PC-9 (cell line): ENCODE results near the gene CKAP4. TPM values are rescaled to one million over a fixed set of nuclear protein-coding genes. Genes with fewer than 3 reads are reported as not detected.

ENCODE experiments used
- BruUV-seq: library from RNA; stranded (reverse); fragments of 400-500 nt; replicated peaks from 2 replicates; lab custom pipeline; 2021; lab: Mats Ljungman, UMichigan
- CTCF ChIA-PET: fragments of 300-600 bp; sonication (Branson Sonifier 250); formaldehyde crosslinking; loops from one replicate; lab custom pipeline; 2022; ENCODE audit warnings: antibody characterized with exemption; lab: Charles Lee
- POLR2A ChIA-PET: fragments of 300-600 bp; sonication (Branson Sonifier 250); formaldehyde crosslinking; loops from one replicate; lab custom pipeline; 2022; ENCODE audit warnings: antibody characterized with exemption; ENCODE audit not compliant: unreplicated experiment; lab: Charles Lee
- DNase-seq, 2 experiments: peaks; one replicate each; pipeline versions ENCODE4 v3.0.0 to v3.0.0-alpha.2; 2015 to 2022; ENCODE audit warnings: mixed read lengths in 1 of 2
- H2AFZ ChIP-seq: fragments of 200-600 bp; sonication (generic); 2 replicates; pipeline ENCODE4 v1.8.1; 2017; ENCODE audit warnings: antibody characterized with exemption
- H3F3A ChIP-seq: fragments of 200-600 bp; sonication (generic); 2 replicates; pipeline ENCODE4 v1.8.1; 2017; ENCODE audit warnings: antibody characterized with exemption, mild to moderate bottlenecking, low read depth; ENCODE audit not compliant: insufficient read depth
- H3K27ac ChIP-seq: fragments of 200-600 bp; sonication (generic); 2 replicates; pipeline ENCODE4 v1.6.1; 2016; ENCODE audit warnings: mixed run types
- H3K27me3 ChIP-seq: fragments of 200-600 bp; sonication (generic); 2 replicates; pipeline ENCODE4 v1.6.1; 2016; ENCODE audit warnings: low read depth, mixed run types; ENCODE audit not compliant: insufficient read depth
- H3K36me3 ChIP-seq: fragments of 200-600 bp; sonication (generic); 2 replicates; pipeline ENCODE4 v1.6.1; 2016; ENCODE audit warnings: low read depth, mixed run types
- H3K4me1 ChIP-seq: fragments of 200-600 bp; sonication (generic); replicated peaks from 2 replicates; pipeline ENCODE4 v1.6.1; 2016; ENCODE audit warnings: mixed run types; ENCODE audit not compliant: insufficient read depth
- H3K4me2 ChIP-seq: fragments of 200-600 bp; sonication (generic); 2 replicates; pipeline ENCODE4 v1.6.1; 2017; ENCODE audit warnings: mixed run types
- H3K4me3 ChIP-seq: fragments of 200-600 bp; sonication (generic); 2 replicates; pipeline ENCODE4 v1.6.1; 2016; ENCODE audit warnings: mixed run types
- H3K79me2 ChIP-seq: fragments of 200-600 bp; sonication (generic); 2 replicates; pipeline ENCODE4 v1.6.1; 2017; ENCODE audit warnings: low read depth, mixed run types
- H3K9me2 ChIP-seq: fragments of 200-600 bp; sonication (generic); 2 replicates; pipeline ENCODE4 v1.8.1; 2017; ENCODE audit warnings: mild to moderate bottlenecking; ENCODE audit not compliant: insufficient read depth
- H3K9me3 ChIP-seq: fragments of 200-600 bp; sonication (generic); 2 replicates; pipeline ENCODE4 v1.8.1; 2016; ENCODE audit warnings: low read depth; ENCODE audit not compliant: insufficient read depth
- H4K20me1 ChIP-seq: fragments of 200-600 bp; sonication (generic); 2 replicates; pipeline ENCODE4 v1.8.1; 2017; ENCODE audit not compliant: insufficient read depth
- EZH2 ChIP-seq: fragments of 200-600 bp; sonication (generic); IDR thresholded peaks from 2 replicates; pipeline ENCODE4 v1.8.0; 2017; ENCODE audit warnings: antibody characterized with exemption, low read depth
- intact Hi-C: fragments of 100-400 bp; cut with micrococcal nuclease; formaldehyde crosslinking; loops from one replicate; pipeline ENCODE4 v1.10.0; 2022; ENCODE audit not compliant: unreplicated experiment
- total RNA-seq: library from RNA; stranded (reverse); gene quantifications from 2 replicates; pipeline ENCODE4 v1.2.3, GENCODE V29; 2021
- TF ChIP-seq, protein P1 (sequence below): fragments of 200-600 bp; sonication (generic); conservative IDR thresholded peaks from 2 replicates; pipeline ENCODE4 v1.6.1; 2017; ENCODE audit warnings: mixed run types, antibody characterized with exemption, mild to moderate bottlenecking, moderate library complexity

Gene CKAP4
- total RNA-seq, 1 experiment from 2014 or later: 81.5 TPM

DNA sequence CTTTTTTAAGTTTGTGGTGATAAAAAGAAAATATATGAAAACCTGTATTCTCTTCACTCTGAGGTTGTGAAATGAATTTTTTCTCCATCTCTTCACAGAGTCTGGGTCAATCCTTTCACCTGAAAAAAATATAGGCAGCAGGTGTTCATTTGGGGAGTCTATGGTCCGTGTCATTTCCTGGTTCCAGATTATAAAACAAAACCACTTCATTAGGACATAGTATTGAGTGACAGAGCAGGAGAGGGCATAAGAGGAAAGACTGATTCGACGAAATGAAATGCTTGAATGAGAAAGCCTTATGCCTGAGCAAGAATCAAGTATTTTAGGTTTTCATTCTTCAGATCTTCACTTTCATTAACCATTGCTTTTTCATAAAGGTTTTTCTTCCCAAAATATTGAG lies 57.2 kb downstream of the CKAP4 start:
- H3K27me3 ChIP-seq: peaks cover 18% of the 10 kb centered on the region; the same call in 1 of the 2 replicates
- no peak overlapping the region for H2AFZ ChIP-seq
- no peaks in the 10 kb centered on the region for H3K9me3 ChIP-seq
- H3F3A ChIP-seq: no peaks in the 10 kb centered on the region
- H3K36me3 ChIP-seq: no peaks in the 10 kb centered on the region
- H3K4me1 ChIP-seq: no peaks in the 10 kb centered on the region
- intact Hi-C loops: no loop called here
- DNase-seq: no peak
- no peaks in the 10 kb centered on the region; the same call in 1 of the 2 replicates for H4K20me1 ChIP-seq
- ChIA-PET CTCF (no interaction called here), POLR2A (no interaction called here)
- no peak overlapping the region for H3K27ac ChIP-seq
- no peaks in the 10 kb centered on the region for H3K9me2 ChIP-seq
- no peak overlapping the region for H3K4me2 ChIP-seq
- TF ChIP-seq EZH2: no peak
- TF ChIP-seq, protein P1, sequence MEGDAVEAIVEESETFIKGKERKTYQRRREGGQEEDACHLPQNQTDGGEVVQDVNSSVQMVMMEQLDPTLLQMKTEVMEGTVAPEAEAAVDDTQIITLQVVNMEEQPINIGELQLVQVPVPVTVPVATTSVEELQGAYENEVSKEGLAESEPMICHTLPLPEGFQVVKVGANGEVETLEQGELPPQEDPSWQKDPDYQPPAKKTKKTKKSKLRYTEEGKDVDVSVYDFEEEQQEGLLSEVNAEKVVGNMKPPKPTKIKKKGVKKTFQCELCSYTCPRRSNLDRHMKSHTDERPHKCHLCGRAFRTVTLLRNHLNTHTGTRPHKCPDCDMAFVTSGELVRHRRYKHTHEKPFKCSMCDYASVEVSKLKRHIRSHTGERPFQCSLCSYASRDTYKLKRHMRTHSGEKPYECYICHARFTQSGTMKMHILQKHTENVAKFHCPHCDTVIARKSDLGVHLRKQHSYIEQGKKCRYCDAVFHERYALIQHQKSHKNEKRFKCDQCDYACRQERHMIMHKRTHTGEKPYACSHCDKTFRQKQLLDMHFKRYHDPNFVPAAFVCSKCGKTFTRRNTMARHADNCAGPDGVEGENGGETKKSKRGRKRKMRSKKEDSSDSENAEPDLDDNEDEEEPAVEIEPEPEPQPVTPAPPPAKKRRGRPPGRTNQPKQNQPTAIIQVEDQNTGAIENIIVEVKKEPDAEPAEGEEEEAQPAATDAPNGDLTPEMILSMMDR: no peak
- no TSS peak for BruUV-seq
- no peak overlapping the region for H3K4me3 ChIP-seq
- no peaks in the 10 kb centered on the region for H3K79me2 ChIP-seq

DNA sequence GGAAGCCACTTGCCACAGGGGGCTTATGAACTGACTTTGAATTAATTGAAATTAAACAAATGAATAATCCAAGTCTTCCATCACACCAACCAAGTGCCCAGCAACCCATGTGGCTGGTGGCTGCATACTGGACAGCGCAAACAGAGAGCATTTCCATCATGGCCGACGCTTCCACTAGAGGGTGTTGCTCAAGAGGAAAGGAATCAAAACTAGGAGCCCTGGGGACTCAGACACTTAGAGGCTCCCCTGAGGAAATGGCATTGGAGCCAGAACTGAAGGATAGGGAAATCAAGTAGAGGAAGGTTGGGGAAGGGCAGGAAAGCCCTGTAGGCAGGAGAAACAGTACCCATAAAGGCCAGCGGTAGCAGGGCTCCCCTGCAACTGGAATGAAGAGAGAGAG lies 58.5 kb downstream of the CKAP4 start:
- Histone ChIP-seq H3K36me3 (no peaks in the 10 kb centered on the region), H3K9me2 (no peaks in the 10 kb centered on the region), H3F3A (no peaks in the 10 kb centered on the region), H3K27me3 (peaks cover 18% of the 10 kb centered on the region; the same call in 1 of the 2 replicates), H2AFZ (no peak overlapping the region), H3K79me2 (no peaks in the 10 kb centered on the region), H4K20me1 (no peaks in the 10 kb centered on the region; the same call in 1 of the 2 replicates), H3K4me1 (no peaks in the 10 kb centered on the region), H3K4me2 (no peak overlapping the region), H3K27ac (no peak overlapping the region), H3K9me3 (no peaks in the 10 kb centered on the region), H3K4me3 (no peak overlapping the region)
- intact Hi-C loops: no loop called here
- ChIA-PET CTCF (no interaction called here), POLR2A (no interaction called here)
- TF ChIP-seq, protein P1: no peak
- no peak for TF ChIP-seq EZH2
- no peak for DNase-seq
- BruUV-seq: no TSS peak

DNA sequence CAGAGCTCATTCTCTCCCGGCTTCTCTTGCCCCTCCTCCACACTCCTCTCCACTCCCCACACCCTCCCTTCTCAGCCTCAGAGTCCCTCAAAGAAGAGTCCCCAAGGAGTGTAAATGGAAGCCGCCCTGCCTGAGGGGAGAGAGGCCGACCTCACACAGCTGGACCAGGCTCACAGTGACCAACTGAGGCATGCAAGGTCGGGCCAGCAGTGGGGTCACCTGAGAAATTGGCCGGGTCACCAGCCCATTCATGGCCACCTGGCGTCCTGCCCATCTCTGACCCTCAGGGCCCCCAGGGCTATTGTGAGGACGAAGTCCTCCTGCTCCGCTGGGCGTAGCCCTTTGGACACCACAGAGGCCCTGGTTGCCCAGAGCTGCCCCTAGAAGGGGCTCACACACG lies 59.6 kb downstream of the CKAP4 start:
- H3K4me2 ChIP-seq: no peak overlapping the region
- no peaks in the 10 kb centered on the region for H3K9me3 ChIP-seq
- H2AFZ ChIP-seq: no peak overlapping the region
- CTCF ChIA-PET: no interaction called here
- DNase-seq: no peak
- H4K20me1 ChIP-seq: no peaks in the 10 kb centered on the region; the same call in 1 of the 2 replicates
- H3K36me3 ChIP-seq: no peaks in the 10 kb centered on the region
- no peaks in the 10 kb centered on the region for H3K79me2 ChIP-seq
- H3K9me2 ChIP-seq: no peaks in the 10 kb centered on the region
- H3K4me3 ChIP-seq: no peak overlapping the region
- no peaks in the 10 kb centered on the region for H3K4me1 ChIP-seq
- TF ChIP-seq EZH2: no peak
- TF ChIP-seq, protein P1: no peak
- no peaks in the 10 kb centered on the region for H3F3A ChIP-seq
- BruUV-seq: no TSS peak
- peaks cover 18% of the 10 kb centered on the region; the same call in 1 of the 2 replicates for H3K27me3 ChIP-seq
- intact Hi-C loops: no loop called here
- POLR2A ChIA-PET: no interaction called here
- H3K27ac ChIP-seq: no peak overlapping the region

Other genes starting within 250 kb of the CKAP4 start
- 7.9 and 8.3 TPM in 2 replicates for gene NUAK1, start 109.1 kb downstream of the CKAP4 start, total RNA-seq
- 34.6 and 35.1 TPM in 2 replicates for gene TCP11L2, start 54.7 kb upstream of the CKAP4 start, total RNA-seq
- gene POLR3B, start 109.7 kb upstream of the CKAP4 start, total RNA-seq: 8.4 and 12.9 TPM in 2 replicates